ENCODE measurements around the gene AGBL1.

Gene AGBL1

DNA sequence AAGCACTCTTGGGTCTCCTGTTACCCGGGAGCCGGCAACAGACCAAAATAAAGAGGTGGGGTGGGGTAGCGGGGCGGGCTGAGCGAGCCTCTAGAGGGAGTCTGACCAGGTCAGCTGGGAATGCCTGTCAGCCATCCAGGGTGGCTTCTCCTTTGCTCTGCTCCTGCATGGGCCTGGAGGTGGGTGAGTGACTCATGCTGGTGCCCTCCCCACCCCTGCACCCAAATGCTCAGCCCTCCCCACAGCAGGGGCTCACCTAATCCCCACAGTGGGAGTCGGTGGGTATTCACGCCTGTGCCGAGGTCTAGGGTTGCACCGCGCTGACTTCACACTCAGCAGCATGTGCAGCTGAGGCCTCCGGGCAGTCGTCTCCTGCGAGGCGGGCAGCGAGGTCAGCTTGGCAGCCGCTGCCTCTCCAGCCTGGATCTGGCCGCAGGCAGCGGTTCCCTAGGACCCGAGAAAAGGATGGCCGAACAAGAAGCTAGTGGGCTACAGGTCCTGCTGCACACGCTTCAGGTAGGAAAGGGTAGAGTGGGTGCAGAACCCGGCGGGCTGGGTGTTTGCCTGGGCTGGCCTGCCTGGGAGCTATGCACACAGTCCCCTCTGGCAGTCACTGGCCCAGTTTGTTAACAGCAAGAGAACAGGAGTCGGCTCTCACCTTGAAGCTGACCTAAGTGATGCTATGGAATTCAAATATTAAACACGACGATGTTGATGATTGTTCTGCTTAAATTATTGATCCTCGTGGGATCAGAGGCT, at the start of gene AGBL1:
AGBL1 (plus strand) TSS at position 364 of the 759 bp plus-strand sequence.
- no peak for DNase-seq

DNA sequence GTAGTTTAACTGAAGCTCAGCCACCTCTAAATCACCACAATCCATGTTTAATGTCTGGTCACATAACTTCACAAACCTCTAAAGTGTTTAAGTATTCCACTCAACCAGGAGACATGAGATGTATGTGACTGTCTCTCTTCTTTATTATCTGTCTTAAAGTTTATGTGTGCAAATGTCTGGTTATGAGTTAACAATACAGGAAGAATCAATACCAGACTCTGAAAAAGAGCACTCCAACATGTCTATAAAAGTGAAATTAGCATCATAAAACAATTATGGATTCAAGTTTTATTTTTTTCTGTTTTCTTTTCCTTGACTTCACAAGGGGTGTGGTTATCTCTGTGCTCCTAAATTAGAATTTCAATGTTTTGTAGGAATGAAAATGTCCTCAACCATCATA, 44.8 kb upstream of the AGBL1 start:
- DNase-seq = no peak

DNA sequence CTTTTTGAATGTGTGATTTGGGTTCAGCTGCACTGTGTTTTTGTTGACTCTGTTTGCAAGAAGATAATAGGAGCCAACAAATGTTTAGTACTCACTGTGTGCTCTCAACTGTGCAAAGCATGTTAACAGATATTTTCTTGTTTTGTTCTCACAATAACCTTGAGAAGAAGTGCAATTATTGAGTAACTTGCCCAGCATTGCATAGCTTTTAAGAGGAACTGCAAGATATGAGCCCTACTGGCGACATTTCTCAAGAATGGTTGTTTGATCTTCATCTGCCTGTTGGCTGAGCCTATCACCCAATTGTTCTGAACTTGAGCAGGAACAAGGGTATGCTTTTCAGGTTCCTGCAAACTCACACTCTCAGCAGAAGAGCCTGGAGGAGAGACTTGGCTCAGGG, 43.4 kb upstream of the AGBL1 start:
- no peak for DNase-seq

DNA sequence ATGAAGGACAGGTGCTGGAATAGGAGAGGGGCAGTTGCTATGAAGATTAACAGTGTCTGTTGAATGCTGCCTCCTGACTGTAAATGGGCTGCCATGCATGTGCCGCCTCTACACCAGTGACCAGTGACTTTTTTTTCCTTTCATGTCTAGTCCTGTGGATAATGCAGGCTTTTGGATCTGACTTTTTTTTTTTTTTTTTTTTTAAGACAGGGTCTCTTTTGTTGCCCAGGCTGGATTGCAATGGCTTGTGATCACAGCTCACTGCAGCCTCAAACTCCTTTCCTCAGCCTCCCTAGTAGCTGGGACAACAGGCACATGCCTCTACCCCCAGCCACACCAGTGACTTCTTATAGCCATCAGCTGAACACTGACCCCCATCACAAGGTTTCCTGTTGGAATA, 41.2 kb upstream of the AGBL1 start:
- no peak for DNase-seq

DNA sequence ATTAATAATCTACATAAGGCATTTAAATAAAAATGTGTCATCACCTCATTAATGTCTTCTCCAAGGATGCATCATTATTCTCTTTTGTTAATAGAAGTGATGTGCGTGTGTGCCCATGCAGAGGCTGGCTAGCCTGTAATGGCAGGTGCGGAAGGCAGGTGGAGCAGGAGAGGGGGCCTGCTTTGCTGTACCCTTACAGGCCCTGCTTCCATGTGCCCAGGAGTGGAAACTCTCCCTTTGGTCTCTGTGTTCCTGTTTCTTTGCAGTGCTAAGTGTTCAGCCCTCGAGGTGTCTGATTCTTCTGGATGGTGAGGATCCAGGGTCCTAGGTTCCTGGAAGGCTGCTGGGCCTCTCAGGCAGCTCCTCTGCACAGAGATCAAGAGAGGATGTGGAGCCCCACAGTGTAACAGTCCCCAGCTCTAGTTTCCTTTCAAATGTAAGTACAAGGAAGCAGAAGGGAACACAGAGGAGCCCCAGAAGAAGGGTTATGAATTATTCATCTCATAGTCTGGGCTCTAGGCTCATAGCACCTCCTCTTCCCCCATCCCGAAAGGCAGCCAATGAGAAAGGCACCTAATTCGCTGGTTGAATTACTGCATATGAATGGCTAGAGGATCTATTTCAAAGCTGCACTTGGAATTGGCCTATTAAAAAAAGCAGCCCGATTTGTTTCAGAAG, 39.2 kb upstream of the AGBL1 start:
- no peak for DNase-seq

DNA sequence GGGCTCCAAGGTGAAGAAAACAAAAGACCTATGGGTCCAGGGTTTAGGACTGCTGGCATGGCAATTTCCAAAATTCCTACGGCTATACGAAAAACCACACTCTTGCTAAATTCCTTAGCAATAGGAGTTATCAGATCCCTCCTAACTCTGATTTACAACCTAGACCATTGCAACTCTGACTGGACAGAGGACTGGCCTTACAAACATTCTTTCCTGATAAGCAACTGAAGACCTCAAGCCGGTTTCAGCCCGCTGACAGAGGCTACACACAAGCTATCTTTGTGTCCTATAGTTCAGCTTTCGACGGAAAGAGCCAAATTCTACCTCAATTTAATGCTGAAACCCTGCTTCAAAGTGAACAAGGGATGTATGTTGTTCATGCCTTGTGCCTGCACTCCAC, 38.3 kb upstream of the AGBL1 start:
- no peak for DNase-seq

DNA sequence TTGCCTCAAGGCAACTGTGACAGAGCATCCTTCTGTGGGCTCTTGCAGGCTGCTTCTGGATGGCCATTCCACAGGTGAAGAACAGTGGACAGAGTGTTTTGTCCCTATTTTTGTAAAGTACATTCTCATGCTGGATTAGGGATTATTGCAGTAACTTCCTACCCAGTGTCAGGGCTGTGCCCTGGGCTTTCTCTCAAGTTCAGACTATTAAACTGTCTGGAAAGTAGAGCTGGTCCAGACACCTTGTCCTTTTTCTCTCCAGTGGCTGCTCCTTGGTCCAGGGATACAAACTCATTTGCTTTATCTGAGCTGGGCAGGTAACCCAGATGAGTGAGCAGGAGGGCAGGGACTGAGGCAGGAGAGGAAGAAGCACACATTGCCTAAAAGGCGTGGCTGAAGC, 37.4 kb upstream of the AGBL1 start:
- DNase-seq = no peak

DNA sequence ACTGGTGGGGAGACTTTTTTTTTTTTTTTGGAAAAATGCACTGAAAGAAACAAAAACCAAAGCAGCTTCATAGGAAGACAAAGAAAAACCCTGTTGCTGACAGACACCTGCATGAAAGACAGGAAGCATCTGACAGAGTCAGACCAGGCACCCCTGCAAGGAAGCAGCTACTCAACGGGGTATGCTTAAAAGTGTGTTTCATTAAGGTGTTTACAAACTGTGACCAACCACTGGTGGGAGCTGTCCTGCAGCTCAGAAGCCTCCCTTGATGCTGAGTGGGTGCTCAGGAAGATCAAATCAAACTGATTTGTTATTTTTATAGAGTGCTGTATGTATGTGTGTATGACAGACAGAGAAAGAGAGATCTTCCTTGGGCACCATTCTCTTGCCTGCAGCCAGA, 34.7 kb upstream of the AGBL1 start:
- DNase-seq = no peak

DNA sequence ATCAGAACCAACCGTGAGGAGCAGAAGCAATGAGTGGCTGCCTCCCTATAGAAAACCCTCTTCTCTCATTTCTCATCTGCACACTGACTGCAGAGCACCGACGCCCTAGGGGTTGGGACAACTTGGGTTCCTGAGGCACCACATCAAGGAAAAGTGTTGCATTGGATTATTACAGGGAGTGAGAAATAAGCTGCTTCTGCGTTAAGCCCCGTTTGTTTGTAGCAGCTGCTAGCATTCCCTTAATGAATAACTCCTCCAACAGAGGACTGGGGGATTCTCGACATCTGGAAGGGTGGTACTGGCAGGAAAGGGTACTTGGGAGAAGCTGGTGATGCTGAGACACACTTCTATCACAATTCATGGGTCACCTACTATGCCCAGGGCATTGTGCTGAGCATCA, 25.3 kb upstream of the AGBL1 start:
- no peak for DNase-seq

DNA sequence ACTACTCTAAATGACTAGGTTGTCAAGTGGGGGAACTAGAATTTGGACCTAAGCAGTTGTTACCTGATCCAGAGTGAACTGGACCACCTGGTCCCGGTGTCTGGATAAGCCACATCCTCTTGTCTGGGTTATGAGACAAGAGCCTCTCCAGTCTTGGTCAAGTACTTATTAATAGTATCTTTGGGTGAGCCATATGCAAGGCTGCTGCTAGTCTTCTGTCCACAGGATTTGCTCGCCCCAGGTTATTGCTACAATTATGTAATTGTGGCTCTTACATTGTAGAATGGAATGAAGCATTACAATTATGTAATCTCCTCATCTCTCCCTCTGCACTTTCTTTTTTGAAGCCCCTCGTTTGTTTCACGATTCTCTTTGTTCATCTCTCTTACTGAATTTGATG, 24.0 kb upstream of the AGBL1 start:
- DNase-seq = no peak

DNA sequence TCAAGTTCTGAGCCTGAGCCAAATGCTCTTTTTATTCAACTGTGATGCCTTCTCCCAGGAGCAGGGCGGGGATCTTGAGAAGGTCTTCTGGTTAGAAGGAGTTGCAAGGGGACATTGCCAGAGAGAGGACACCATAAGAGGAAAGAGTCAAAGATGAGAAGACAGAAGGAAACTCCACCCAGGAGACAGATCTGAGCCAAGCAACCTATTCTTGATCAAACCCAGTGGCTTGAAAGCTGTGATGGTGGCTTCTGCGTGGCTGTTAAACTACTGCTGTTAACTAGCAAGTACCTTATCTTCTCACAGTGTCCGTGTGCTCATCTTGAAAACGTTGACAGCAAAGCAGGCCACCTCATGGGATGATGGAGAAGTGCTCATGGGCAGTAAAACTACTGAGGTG, 19.8 kb upstream of the AGBL1 start:
- no peak for DNase-seq

DNA sequence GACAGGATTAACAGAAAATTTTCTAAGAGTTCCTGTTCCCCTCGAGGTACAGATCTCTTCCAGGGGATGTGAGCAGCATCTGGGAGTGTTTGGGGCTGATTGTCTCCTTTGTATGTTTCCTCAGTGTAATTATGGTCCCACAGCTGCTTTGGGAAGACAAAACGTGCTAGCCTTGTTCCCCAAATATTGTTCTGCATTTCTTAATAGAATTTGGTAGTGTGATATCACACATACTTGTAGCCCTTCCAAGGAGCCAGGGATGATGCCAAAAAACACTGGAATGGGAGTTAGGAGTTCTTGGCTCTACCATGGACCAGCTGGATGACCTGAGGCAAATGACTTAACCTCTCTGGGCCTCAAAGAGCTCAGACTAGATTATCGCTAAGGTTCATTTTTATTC, 19.0 kb upstream of the AGBL1 start:
- no peak for DNase-seq

DNA sequence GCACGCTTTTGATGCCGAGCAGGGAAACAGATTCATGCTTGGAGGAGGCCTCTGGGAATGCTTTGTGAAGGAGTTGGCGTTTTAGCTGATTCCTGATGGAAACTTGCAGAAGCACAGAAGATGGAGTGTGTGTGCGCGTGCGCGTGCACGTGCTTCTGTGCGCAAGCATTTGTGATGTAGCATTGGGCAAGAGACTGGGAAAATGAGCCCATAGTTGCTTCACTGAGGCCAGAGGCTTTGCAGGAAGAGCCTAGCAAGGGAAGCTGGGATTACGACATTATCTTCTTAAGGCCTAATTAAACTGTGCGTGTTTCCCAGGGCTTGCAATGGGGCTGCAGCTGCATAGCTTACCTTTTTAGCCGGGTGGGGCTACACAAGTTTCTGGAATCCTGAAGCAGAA, 18.1 kb upstream of the AGBL1 start:
- no peak for DNase-seq

DNA sequence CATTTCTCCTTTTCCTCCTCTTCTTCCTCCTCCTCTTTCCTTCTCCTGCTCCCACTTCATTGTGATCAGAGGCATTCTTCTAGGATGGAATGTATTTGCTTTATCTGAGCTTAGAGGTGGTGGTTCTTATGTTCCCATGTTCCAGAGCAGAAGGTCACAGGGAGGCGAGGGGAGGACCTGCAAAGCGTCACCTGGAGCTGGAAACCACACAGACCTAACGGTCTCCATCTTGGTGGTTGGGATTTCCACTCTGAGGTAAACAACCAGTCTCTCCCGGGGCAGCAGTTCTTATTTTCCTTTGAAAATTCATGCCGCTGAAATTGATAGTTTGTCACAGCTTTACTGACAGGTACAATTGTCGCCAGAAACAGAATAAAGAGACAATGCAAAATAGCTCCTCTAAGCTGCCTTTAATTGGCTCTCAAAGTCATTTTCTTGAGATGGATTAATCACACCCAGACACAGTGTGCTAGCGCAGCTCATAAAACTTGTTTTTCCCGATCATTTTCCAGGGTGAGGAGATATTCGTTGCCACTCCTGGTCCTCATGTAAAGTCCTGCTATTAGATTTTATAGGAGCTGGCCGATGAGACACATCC, 16.9 kb upstream of the AGBL1 start:
- no peak for DNase-seq

DNA sequence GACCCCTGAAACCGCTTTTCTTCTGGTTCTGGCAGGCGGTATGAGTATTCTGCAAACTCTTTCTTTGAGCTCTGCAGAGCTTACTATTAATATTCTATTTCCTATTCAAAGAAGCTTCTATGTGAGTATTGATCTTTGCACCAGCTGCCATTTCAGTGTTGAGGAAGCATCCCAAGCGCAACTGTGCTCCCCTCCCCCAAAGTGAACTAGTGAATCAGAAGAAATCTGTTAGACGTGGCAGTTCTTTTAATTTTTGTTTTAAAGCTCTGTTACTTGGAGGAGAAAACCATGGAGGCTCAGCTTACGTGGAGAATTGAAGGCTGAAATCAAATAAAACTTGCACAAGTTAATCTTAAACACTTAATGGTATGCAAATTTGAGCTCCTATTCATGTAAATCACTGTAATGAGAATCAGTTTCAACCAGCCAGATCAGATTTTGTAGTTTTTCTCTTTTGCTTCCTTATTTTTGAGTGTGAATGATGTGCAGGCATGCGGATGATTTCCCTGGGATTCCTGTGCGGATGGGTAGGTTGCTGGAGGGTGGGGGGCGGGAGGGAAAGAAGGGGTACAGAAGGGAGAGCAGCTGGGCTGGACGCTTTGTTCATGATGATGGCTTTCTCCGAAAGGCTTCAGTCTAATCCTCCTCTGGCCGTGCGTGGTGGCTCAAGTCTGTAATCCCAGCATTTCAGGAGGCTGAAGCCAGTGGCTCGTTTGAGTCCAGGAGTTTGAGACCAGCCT, 16.1 kb upstream of the AGBL1 start:
- DNase-seq = no peak

DNA sequence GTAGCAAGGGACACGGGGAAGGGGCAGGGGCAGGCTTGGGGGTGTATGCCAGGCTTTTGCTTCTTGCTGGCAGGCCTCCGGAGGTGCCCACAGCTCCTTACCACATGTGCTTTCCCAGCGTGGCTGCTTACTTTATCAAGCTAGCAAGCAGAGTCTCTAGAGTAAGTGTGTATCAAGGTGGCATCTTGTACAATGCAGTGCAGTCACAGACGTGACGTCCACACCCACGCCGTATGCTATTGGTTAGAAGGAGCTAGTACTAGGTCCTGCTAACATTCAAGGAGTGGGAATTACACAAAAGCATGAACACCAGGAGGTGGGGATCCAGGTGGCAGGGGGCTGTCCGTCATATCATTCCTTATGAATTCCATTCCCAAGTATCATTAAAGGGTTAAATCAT, 15.3 kb upstream of the AGBL1 start:
- no peak for DNase-seq

DNA sequence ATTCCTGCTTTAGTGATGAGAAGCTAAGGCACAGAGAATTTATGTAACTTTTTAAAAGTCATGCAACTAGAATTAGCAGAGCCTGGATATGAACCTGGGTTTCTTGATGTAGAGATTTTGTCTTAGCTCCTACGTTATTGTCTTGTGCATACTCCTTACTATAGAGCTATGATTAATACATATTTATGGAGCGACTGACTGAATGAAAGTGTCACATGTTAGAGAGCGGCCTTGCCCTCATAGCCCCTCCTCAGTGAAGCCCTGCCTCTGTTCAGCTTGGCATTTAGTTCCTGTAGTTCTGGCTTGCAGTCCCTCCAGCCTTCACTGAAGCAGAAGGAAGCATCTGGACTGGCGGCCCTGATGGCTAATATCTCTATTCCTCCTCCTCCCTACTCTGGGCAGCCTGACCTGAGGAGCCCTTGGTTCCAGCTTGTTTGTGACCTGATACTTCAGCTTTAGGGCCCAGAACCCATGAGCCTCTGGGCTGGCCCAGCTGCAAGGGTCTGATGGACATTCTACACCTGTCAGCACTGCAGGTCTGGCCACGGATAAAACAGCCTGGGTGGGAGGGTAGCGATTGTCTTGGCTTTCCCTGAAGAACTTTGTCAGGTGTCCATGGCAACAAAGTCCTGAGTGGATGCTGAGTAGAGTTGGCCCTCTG, 13.4 kb upstream of the AGBL1 start:
- DNase-seq = no peak

DNA sequence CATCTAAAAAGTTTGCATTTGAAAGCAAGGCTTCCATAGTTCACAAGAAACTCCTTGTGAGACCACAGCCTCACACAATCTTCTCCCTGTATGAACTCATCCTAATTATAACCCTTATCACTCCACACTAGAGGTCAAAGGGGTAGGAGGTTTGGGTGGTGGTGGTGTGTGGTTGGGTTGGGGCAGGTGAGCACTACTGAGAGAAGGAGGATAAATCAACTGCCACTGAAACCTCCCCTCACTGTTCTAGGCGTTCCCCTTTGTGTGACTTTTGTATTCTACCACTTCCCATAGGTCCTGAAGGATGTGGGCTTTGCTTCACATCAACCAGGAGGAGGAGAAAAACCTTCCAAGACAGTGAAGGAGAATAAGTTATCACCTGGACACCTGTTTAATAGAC, 6.4 kb upstream of the AGBL1 start:
- DNase-seq = no peak

DNA sequence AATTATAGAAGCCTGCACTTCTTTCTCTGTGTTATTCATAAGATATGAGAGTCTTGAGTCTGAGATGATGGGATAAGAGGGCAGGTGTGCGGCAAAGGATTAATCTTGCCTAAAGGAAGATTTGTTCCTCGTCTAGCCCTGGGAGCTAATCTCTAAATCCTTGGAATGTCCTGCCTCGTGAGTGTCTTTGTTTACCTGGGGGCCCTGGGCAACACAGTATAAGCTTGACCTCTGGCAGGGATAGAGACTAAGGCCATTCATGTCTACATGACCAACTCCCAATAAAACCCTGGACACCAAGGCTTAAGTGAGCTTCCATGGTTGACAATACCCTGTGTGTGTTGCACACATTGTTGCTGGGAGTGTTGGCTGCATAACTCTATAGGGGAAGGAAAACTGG, 3.2 kb upstream of the AGBL1 start:
- DNase-seq = no peak

DNA sequence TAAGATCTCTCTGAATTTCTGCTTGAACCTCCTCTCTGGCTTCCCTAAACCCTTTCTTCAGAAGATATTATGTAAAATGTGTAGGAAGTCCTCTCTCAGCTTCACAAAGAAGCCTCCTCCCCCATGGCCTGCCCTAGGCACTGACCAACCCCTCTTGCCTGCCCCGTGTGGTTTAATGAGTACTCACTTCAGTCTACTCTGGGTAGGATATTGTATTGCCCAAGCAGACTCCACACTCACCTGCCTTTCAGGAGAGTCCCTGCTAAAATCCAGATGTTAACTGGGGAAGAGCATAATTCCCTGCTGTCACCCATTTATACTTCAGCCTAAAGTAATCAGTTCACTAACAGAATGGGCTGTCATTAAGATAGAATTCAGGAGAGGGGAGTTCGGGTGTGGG, 2.6 kb upstream of the AGBL1 start:
- no peak for DNase-seq

DNA sequence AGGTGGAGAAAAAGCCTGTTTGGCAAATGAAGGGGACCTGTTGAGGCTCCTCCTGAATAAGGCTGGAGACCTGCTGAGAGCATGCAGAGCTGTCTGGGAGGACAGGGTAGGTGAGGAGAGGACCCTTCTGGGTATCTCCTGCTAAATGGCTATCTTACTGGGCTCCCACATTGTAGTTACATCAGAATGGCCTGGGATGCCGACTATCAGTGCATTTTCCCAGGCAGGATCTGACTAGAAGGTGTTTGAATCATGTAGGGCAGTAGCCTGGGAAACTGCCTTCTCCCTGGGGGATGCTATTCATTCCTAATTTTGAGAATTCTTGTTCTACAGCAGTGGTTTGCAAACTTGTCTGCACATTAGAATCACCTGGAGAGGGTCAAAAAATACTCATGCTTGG, 631 bp downstream of the AGBL1 start:
- no peak for DNase-seq

DNA sequence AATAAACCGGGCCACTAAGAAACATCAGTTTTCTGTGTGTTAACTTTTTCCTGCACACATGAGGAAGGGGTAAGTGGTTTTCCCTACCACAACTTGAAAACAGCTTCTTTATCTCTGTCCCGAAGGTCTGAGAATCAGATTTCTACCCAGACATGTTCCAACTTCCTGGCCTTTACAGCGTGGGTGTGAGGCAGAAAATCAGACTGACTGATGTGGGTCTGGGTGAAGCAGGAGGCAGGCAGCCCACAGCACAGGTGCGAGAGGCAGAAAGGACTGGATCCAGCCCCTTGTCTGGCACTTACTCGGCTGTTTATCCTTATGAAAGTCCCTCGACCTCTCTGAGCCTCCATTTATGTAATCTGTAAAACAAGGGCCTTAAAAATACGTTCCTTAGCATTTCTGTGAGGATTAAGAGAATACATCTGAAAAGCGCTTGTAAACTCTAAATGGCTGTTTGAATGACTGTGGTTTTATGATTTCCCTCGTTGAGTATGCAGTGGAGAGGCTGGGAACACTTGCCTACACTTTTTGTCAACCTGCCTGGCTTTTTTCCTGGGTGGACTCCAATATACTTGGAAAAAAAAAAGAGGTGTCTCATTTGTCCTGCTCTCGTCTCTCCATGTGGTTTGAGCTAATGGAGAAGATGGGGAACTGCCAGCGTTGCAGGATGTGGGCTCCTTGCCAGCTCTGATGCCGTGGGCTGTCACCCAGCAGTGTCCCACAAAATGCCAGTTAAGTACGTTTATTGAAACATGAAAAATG, 3.1 kb downstream of the AGBL1 start:
- DNase-seq = no peak
